Measurements from ENCODE around the gene LCE1D.

LCE1D gene

DNA sequence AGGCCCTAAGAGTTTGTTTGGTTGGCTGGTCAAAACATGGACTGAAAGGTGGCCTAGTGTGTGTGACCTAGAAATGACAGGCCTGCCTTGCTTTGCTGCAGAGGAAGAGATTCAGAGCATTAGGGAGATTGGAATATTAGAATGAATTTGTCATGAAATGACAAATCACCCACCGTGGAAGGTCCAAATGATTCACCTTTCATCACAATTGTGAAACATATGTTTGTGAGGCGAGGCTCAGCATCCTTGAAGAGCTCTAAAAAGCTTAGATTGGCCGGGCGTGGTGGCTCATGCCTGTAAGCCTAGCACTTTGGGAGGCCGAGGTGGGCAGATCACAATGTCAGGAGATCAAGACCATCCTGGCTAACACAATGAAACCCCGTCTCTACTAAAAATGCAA lies 20.8 kb downstream of the LCE1D start:
- no peak for DNase-seq

DNA sequence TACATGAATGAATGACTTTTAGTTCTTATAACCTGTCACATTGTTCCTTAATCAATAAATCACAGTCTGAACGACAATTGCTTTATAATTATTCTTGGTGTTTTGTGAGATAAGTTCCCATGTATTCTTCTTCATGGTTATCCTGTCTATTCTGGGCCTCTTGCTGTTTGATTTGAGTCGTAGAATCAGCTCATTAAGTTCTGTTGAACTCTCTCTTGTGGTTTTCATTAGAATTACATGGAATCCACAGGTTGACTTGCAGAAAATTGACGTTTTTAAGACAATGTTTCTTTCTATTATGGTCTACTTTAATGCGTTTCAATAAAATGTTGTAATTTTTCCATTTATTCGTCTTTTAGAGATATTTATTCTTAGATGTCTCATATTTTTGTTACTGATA lies 26.8 kb downstream of the LCE1D start:
- DNase-seq, result no peak

DNA sequence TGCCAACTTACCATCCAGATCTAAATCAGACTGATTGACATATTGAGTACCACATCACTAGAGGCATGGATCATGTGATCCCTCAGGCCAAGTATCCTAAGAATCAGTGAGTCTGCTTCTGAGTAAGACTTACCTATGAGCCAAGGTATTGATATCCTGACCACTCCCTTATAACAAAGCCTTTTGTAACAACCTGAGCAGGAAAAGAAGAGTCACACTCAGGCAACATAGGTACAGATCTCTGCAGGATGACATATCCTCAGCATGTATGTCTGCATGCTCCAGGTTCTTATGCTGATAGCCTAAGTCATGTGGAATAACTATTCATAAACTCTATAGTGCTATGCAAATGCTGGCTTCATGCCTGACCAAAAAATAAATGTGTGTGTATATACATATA lies 28.4 kb downstream of the LCE1D start:
- no peak for DNase-seq

DNA sequence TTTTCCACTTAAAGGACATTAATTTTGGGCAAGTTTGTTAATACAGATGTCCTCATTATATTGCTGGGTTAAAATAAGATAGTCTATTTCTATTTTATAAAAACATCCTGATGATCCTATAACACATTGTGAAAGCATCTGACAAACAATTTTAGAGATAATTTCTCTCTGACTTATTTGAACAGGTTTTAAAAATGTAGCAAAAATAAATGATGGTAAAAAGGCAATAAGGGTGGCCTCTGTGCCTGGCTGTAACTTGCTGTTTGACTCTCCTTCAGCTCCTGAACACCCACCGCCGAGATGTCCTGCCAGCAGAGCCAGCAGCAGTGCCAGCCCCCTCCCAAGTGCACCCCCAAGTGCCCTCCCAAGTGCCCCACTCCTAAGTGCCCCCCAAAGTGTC lies 30.7 kb downstream of the LCE1D start, which contains the start of gene LCE1A:
Gene LCE1A (plus strand): TSS at position 301 of the 400 bp plus-strand sequence. CDS start 0 bp downstream, at position 301.
- DNase-seq, result no peak

DNA sequence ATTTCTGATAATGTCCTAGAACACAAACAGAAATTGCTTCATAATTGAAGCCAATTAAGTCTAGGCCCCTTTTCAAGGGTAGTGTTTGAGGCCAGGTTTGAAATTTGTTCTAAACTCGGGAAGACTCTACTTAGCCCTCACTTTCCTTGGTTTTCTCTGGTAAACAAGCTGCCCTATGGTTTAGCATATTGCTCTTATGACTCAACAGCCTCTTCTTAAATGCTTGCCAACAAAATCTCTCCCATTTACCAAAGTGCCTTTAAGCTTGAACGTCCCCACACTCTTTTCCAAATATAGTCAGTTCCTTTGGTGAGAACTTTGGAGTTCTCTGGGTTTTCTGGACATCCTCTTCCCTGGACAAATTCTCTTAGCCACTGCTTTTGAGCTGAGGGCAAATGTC lies 40.3 kb downstream of the LCE1D start:
- DNase-seq, result no peak

DNA sequence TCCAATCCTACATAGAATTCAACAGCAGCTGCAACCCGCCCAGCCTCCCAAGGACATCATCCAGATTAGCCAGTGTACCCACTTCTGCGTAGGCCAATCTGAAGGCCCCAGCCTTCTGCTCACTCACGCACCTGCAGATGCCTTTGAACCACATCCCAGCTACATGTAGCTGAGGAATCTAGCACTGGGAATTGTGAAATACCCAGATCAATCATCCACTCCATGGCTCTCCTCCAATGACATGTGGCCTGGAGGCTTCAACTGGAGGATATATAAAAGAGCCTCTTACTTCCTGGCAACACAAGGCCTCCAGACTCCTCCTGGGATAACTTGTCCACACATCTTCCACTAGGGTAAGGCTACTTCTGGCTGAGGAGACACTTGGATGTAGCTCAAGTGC lies 46.0 kb downstream of the LCE1D start, which contains the start of gene LCE6A:
Gene LCE6A (plus strand): TSS at position 301 of the 400 bp plus-strand sequence. CDS start 665 bp downstream, outside the sequence.
- no peak for DNase-seq

All from T-helper 1 cell (primary cell).